NCI-H748 treated with DMSO at 0.1 percent for 48 hours (cell line): Measurements from ENCODE around the gene PLEKHG2.

Source experiments
- DNase-seq: peaks from one replicate; lab custom pipeline; 2025; lab: John Stamatoyannopoulos, UW

The PLEKHG2 gene

GRCh38 chr19:39419003-39419402 lies 6.5 kb downstream of the PLEKHG2 start:
- no peak for DNase-seq

GRCh38 chr19:39420769-39421168 lies 8.3 kb downstream of the PLEKHG2 start:
- no peak for DNase-seq

- no peak for DNase-seq
Observed at GRCh38 chr19:39422020-39422419, 9.6 kb downstream of the PLEKHG2 start.

GRCh38 chr19:39423258-39424086 lies 11.0 kb downstream of the PLEKHG2 start:
- no peak for DNase-seq

- DNase-seq: no peak
Observed at GRCh38 chr19:39424934-39425333, 12.5 kb downstream of the PLEKHG2 start.

- DNase-seq: no peak
Observed at GRCh38 chr19:39425744-39426143, 13.3 kb downstream of the PLEKHG2 start.

- no peak for DNase-seq
Observed at GRCh38 chr19:39426170-39426569, 13.7 kb downstream of the PLEKHG2 start.

GRCh38 chr19:39427707-39428106 lies 15.2 kb downstream of the PLEKHG2 start:
- DNase-seq: no peak

GRCh38 chr19:39428283-39429112 lies 16.0 kb downstream of the PLEKHG2 start:
- no peak for DNase-seq

GRCh38 chr19:39430675-39431593 lies 18.5 kb downstream of the PLEKHG2 start:
- no peak for DNase-seq

GRCh38 chr19:39432677-39433025 lies 20.2 kb downstream of the PLEKHG2 start:
- DNase-seq: no peak

GRCh38 chr19:39433480-39434079 lies 21.1 kb downstream of the PLEKHG2 start:
- DNase-seq: no peak

GRCh38 chr19:39434123-39435076 lies 21.9 kb downstream of the PLEKHG2 start:
- no peak for DNase-seq

- peak; percentile 99 for DNase-seq
Observed at GRCh38 chr19:39435499-39436349, 23.3 kb downstream of the PLEKHG2 start, which contains the start of gene RPS16. Gene RPS16 (minus strand): TSS chr19:39435949. CDS start chr19:39435895, 54 bp downstream.

- DNase-seq: no peak
Observed at GRCh38 chr19:39436350-39436716, 23.9 kb downstream of the PLEKHG2 start.

- no peak for DNase-seq
Observed at GRCh38 chr19:39438270-39438934, 25.9 kb downstream of the PLEKHG2 start.

GRCh38 chr19:39444598-39445195 lies 32.2 kb downstream of the PLEKHG2 start:
- no peak for DNase-seq
